ENCODE results near the gene MCUR1.

GRCh38 chr6:13800615-13801014, 13.7 kb downstream of the MCUR1 start:
- TF ChIP-seq HNRNPL (IDR thresholded peaks at IDR 0.05; ENCODE audit: low read depth, low read length) = no peak
- TF ChIP-seq RCOR1 (IDR thresholded peaks at IDR 0.05; ENCODE audit: borderline replicate concordance in 1 of 2, low read depth in 2 of 2, low read length in 2 of 2) = no peak
- no peak for TF ChIP-seq STAG1 (CRISPR knock-in tag; IDR thresholded peaks at IDR 0.05; ENCODE audit: borderline replicate concordance)
- no peak for TF ChIP-seq NFRKB (IDR thresholded peaks at IDR 0.05; ENCODE audit: low read depth)
- TF ChIP-seq IRF1 (CRISPR knock-in tag; IDR thresholded peaks at IDR 0.05; ENCODE audit: borderline replicate concordance) = no peak
- TF ChIP-seq TAF1 (IDR thresholded peaks at IDR 0.05; ENCODE audit: control insufficient read depth, extremely low read depth, insufficient read depth, low read length, severe bottlenecking) = no peak

Measured in K562 (cell line).